Ovary (tissue), 3 donors: ENCODE data around the gene TIMP2.

Experiments used
- EP300 ChIP-seq: sonication (generic); formaldehyde crosslinking; IDR thresholded peaks from one replicate; pipeline ENCODE4 v1.6.1; 2017; ENCODE audit warnings: antibody characterized with exemption
- POLR2A ChIP-seq: fragments of 450-650 bp; IDR thresholded peaks from one replicate; pipeline ENCODE4 v1.6.1; 2017; ENCODE audit warnings: antibody characterized with exemption, mild to moderate bottlenecking, moderate library complexity
- TF ChIP-seq, protein P1 (sequence below), 3 donors: fragments of 450-650 bp in 2 of 3; fragments of 200-600 bp in 1 of 3; IDR thresholded peaks; one replicate each; pipeline versions ENCODE4 v1.5.1 to v1.8.0; 2016 to 2022; ENCODE audit warnings: antibody characterized with exemption in 3 of 3, mild to moderate bottlenecking in 1 of 3
- donor health status: DM: no; HTN: no; CAD: no.

DNA sequence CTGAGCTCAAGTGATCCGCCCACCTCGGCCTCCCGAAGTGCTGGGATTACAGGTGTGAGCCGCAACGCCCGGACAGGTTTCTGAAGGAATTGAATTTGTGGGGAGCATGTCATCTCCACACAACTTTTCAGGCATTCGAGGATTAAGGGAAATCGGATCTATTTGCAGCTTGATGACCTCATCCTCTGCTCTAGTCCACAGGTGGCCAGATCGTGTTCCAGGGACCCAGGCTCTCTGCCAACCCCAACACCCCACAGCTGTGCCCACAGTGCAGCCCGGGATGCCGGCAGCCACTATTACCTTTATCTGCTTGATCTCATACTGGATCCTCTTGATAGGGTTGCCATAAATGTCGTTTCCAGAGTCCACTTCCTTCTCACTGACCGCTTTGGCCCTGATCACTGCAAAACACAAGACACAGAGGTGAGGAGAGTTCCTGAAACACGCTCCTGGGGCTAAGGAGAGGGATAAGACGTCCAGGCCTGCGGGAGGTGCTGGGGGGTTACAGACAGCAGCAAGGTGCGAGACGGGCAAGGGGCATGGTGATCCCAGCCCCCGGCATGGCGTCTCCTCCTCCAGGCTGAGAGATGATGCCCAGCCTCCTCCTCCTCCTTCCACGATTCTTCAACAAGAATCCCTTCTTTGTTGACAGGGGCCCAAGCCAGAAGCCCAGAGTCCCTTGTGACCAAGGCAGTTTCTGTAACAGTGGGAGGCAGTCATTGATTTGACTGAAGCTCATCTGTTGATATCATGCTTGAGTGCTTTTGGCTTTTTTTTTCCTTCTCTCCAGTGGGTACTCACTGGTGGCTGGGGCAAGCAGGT, 51.5 kb downstream of the TIMP2 start:
- TF ChIP-seq, protein P1, sequence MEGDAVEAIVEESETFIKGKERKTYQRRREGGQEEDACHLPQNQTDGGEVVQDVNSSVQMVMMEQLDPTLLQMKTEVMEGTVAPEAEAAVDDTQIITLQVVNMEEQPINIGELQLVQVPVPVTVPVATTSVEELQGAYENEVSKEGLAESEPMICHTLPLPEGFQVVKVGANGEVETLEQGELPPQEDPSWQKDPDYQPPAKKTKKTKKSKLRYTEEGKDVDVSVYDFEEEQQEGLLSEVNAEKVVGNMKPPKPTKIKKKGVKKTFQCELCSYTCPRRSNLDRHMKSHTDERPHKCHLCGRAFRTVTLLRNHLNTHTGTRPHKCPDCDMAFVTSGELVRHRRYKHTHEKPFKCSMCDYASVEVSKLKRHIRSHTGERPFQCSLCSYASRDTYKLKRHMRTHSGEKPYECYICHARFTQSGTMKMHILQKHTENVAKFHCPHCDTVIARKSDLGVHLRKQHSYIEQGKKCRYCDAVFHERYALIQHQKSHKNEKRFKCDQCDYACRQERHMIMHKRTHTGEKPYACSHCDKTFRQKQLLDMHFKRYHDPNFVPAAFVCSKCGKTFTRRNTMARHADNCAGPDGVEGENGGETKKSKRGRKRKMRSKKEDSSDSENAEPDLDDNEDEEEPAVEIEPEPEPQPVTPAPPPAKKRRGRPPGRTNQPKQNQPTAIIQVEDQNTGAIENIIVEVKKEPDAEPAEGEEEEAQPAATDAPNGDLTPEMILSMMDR (IDR thresholded peaks at IDR 0.05): no peak
- TF ChIP-seq POLR2A: no peak
- no peak for TF ChIP-seq EP300
